ENCODE measurements around the gene CACNA1D.
"Not testable (repeated sequence)": the region's sequence is repeated elsewhere in the genome, so short reads cannot be mapped to it uniquely, and the experiment has no call there.

CACNA1D gene

GRCh38 chr3:53530205-53530604, 35.8 kb downstream of the CACNA1D start:
- DNase-seq = no peak

DNA sequence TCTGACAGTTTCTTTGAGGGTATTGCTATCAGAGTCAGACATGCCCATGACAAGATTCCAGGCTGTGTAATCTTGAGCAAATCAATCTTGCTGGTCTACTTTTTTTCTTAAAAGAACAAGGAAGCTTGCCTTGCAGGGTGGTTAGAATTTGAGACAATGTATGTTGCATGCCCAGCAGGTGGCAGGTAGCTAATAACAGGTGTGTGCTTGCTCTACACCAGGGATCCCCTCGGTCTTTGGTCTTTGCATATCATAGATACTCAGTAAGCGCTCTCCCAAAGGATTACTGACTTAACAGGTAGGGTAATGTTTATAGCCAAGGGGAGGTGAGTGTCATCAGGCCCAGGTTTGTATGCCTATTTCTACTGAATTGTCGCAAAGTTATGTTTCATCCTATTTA, 37.3 kb downstream of the CACNA1D start:
- DNase-seq = no peak

GRCh38 chr3:53533472-53533871, 39.1 kb downstream of the CACNA1D start:
- no peak for DNase-seq

GRCh38 chr3:53534216-53534615, 39.8 kb downstream of the CACNA1D start:
- no peak for DNase-seq

DNA sequence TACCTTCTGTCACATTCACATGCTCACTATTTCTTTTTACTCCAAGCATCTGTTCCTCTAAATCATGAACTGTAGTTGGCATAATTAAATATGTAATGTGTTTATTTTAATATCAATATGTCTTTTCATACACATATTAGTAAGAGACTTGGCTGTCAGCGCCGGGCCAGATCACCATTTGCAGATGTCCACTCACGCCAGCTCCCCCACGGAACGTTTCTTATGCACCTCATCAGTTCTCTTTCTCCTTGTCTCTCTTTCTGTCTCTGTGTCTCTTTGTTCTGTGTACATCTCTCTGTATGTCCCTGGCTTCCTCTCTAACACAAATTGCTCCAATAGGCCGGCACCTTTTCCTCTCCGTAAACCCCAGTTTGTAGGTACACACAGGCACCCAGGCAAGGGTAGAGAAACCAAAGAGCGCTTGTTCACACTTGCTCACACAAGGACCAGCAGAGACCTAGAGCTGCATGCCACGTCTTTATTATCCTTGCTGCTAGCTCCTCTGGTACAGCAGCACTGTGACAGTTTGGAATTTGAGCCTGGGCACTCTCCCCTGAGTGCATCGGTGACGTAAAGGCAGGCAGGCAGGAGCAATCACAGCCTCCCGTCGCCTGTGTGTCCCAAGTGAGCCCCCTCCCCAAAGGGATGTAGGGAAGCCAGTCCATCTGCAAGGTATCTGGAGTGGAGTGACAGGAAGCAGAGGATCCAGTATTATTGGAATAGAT, 40.4 kb downstream of the CACNA1D start:
- DNase-seq = no peak

- DNase-seq = no peak
Measured at GRCh38 chr3:53536282-53536681, 41.9 kb downstream of the CACNA1D start.

DNA sequence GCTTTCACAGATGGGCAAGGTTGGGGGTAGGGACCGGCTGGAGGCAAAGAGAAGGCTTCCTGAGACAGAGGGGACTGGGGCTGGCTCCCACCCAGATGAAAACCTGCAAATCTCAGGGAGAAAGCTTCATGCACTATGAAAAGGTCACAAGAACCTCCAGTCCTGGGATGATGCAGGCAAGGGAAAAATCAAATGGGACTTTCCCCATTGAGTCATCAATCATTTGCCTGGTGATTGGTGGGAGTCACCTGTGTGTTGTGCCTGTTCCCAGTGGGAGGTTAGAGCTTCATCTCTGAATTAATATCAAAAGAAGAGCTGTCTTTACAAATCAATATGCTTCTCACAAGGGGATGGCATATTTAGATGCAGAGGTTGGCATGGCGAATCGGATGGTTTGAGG, 49.9 kb downstream of the CACNA1D start:
- no peak for DNase-seq

DNA sequence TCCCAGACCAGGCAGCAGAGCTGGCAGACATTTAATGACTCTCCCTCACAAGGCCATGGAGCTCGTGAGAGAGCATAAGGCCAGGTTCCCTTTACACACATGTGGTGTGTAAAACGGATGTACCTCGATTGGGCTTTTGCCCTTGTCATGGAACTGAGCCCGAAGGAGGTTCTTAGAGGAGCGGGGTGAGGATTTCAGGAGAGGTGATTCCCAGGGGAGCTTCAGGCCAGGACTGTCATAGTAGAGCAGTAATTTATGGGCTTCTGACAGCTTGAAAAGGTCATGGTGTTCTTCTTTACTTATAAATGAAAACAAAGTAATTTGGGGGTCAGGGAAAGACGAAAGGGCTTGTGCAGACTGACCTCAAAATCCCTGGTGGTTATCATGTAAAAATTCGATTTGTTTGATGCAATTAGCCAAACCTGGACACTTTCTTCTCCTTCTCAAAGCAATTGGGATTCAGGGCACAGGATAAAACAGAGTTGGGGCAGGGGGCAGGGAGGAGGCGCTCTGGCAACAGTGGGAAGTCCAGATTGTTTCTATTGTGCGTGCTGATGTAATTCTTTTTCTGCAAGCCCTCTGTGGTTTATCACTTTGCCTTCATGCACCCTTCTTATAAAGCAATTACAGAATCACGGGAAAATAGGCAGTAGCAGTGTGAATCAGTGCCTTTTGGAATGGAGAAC, 51.0 kb downstream of the CACNA1D start:
- no peak for DNase-seq

- no peak for DNase-seq
Measured at GRCh38 chr3:53545996-53546359, 51.6 kb downstream of the CACNA1D start.

DNA sequence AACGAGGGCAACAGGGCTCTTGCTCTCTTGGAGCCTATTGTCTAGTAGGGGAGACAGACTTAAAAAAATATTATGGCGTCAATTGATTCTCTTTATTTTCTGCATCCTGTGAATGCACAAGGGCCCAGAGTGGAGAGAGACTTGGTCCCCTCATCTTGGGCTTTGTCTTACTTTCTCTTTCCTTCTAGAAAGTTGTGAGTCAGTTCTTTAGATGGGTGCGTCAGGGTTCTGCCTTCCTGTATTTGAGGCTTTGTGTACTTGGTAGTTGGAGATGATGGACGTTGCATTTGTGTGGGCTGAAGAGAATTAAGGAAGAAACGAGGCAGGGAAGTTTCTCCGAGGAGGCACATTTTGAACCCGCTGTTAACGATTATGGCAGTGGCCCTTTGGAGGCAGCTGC, 52.9 kb downstream of the CACNA1D start:
- DNase-seq = no peak

DNA sequence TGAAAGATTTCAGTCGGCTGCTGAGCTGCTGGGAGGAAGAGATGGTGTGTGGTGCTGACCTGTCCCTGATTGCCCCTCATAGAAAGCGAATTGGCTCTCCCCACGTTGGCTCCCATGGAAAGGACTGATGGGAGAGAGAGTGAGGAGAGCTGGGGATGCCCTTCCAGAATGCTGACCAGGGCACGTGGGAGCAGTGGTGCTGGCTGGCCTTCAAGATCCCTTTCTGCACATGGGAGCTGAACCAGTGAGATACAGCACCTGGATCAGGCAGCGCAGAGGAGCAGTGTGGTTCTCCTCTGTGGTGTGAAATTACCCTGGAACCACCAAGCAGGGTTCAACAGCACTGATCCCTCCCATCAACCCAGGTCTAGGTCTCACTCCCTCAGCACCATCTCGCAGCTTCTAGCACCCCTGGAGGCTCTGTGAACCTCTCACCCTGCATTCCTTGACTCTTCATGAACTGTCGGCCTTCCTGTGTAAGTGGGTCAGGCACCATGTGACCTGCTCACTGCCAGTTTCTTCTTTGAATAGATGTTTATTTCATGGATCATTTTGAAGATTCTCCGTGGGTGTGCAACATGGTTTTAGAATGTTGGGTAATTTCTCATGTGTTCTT, 55.7 kb downstream of the CACNA1D start:
- DNase-seq = no peak

- DNase-seq = no peak
Measured at GRCh38 chr3:53551324-53551723, 56.9 kb downstream of the CACNA1D start.

DNA sequence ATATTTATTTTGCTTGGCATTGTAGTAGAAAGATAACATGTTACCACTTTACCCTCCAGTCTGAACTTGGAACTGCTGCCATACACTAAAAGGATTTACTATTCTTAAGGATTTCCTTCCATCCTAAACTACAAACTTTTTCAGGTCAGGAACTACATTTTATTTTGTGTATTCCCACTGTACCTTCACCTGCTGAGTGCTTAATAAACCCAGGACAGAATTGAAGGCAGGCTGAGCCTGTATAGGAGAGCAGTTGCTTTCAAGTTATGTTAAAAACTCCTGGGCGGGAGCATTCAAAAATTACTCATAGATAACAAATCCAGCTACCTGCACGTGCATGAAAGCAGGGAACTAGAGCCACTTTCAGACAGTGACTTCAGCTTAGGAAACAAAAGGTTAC, 58.3 kb downstream of the CACNA1D start:
- no peak for DNase-seq

DNA sequence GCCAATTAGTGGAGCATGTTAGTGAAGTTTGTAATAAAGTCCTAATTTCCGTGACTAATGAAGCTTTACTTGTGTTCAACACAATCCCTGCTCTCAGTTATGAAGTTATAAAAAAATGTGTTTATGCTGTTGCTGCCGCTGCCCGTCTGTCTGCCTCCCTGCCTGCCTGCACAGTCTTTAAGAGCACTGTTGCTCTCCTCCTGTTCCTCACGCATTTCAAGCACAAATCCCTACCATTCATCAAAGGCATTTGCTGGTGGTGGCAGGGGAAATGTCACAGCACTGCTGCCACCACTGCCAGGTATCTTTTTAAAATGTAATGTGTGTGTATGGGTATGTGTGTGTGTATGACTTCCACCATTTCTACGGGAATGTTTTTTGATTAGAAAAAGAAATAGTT, 58.8 kb downstream of the CACNA1D start:
- no peak for DNase-seq

- DNase-seq = no peak
Measured at GRCh38 chr3:53554559-53555067, 60.2 kb downstream of the CACNA1D start.

- DNase-seq = no peak
Measured at GRCh38 chr3:53555068-53555588, 60.7 kb downstream of the CACNA1D start.

- DNase-seq = no peak
Measured at GRCh38 chr3:53566461-53567145, 72.2 kb downstream of the CACNA1D start.

- no peak for DNase-seq
Measured at GRCh38 chr3:53570081-53570480, 75.7 kb downstream of the CACNA1D start.

DNA sequence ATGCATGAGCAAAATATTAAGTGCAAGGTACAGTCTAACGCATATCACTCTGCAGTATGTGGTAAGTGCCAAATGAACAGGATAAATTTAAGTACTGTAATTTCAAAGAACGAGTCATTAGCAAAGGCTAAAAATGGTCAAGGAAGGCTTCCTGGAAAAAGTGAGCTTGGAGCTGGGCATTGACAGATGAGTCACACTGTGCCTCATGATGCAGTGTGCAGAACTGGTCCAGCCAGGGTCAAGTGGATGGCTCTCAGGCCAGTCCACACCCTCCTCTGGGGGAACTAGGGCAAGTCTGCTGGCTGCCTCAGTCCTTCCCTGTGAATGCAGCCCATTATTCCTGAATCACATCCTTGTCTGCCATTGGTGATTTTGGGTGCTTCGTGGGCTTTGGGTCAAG, 76.3 kb downstream of the CACNA1D start:
- DNase-seq = no peak

DNA sequence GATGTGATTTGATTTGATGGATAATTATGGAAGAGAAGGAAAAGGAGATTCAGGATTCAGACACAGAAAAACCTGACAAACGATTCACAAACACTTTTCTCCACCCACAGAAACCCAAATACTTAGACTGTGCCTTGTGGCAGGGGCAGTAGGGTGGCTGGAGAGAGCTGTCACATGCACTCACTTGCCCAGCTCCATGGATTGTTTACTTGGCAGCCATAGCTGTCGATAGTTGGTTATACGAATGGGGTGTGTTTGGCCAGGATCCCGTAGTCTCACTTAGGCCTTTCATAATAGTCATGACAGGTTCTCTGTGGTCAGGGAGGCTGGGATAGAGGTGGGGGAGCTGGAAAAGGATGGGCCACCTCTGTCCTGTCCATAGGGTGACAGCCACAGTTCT, 76.9 kb downstream of the CACNA1D start:
- no peak for DNase-seq

DNA sequence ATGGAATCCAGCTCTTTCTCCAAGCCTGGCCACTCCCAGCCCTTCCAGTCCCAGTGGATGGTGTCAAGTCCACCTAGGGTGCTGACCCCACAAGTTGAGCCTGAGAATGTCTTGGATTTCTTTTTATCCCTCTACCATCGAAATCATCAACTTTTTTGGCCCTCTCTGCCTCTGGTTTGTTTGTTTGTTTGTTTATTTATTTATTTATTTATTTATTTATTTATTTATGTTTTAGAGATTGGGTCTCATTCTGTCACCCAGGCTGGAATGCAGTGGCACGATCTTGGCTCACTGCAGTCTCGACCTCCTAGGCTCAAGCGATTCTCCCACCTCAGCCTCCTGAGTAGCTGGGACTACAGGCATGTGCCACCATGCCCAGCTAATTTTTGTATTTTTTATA, 77.8 kb downstream of the CACNA1D start:
- not testable (repeated sequence) for DNase-seq

GRCh38 chr3:53577506-53577905, 83.1 kb downstream of the CACNA1D start:
- DNase-seq = no peak

DNA sequence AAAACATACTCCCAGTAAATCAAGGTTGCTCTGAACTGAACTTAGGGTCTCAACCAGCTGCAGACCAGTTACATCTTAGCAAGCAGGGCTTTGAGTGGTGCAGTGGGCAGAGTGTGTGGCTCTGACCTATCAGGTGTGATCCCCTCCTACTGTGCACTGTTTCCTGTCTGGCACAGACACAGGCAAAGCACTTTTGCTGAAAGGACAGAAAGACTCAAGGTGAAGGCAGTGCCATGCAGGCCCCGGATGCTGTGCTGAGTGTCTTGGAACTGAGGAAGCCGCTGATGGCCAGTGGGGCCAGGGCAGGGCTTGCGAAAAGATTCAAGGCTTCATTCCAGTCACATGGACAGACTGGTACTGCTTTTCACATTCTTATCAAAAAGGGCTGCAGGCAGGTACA, 85.2 kb downstream of the CACNA1D start:
- no peak for DNase-seq
